Right hindlimb (tissue), 1 donor: Measurements from ENCODE around the gene SPATS2.
A peak's percentile ranks its signal among the peaks of the same experiment; 100 is the strongest.
"Not testable (repeated sequence)": the region's sequence is repeated elsewhere in the genome, so short reads cannot be mapped to it uniquely, and the experiment has no call there.

Source experiments
- DNase-seq: peaks from one replicate; pipeline ENCODE4 v3.0.0-alpha.2; 2018

The SPATS2 gene

GRCh38 chr12:49367381-49368239 lies at the start of gene SPATS2:
Gene SPATS2, plus strand, starts transcription at chr12:49367462. Its CDS starts 93,551 bp downstream, at chr12:49461013.
- DNase-seq: no peak

DNA sequence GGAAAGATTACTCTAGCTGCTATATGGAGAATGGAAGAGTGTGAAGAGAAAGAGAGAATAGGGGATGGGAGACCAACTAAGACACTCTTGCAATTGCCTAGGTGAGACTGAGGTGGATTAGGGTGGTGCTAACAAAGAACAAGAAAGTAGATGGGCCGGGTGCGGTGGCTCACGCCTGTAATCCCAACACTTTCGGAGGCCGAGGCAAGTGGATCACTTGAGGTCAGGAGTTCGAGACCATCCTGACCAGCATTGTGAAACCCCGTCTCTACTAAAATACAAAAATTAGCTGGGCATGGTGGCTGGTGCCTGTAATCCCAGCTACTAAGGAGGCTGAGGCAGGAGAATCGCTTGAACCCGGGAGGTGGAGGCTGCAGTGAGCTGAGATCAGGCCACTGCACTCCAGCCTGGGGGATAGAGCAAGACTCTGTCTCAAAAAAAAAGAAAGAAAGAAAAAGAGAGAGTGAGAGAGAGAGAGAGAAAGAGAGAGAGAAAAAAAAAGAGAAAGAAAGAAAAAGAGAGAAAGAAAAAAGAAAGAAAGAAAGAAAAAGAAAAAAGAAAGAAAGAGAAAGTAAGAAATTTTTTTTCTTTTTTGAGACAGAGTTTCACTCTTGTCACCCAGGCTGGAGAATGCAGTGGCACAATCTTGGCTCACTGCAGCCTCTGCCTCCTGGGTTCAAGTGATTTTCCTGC lies 46.7 kb upstream of the SPATS2 start:
- not testable (repeated sequence) for DNase-seq

- DNase-seq: no peak
Observed at GRCh38 chr12:49322367-49322707, 44.9 kb upstream of the SPATS2 start.

GRCh38 chr12:49322708-49323523 lies 44.3 kb upstream of the SPATS2 start, which contains the start of gene TROAP:
Gene TROAP, plus strand, starts transcription at chr12:49323255. Its CDS starts 354 bp downstream, at chr12:49323609.
- peak; percentile 99 for DNase-seq

DNA sequence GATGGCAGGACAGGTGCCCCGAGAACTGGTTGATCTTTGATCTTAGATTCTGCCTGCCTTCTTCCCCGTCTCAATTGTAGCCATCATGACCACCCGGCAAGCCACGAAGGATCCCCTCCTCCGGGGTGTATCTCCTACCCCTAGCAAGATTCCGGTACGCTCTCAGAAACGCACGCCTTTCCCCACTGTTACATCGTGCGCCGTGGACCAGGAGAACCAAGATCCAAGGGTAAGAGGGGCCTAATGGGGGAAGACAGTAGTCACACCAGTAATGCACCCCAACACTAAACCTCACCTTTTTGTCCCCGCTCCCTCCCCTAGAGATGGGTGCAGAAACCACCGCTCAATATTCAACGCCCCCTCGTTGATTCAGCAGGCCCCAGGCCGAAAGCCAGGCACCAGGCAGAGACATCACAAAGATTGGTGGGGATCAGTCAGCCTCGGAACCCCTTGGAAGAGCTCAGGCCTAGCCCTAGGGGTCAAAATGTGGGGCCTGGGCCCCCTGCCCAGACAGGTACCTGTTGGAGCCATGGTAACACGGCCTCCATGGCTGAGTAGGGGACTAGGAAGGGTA lies 43.7 kb upstream of the SPATS2 start:
- DNase-seq: no peak

GRCh38 chr12:49325606-49326005 lies 41.7 kb upstream of the SPATS2 start:
- DNase-seq: no peak

DNA sequence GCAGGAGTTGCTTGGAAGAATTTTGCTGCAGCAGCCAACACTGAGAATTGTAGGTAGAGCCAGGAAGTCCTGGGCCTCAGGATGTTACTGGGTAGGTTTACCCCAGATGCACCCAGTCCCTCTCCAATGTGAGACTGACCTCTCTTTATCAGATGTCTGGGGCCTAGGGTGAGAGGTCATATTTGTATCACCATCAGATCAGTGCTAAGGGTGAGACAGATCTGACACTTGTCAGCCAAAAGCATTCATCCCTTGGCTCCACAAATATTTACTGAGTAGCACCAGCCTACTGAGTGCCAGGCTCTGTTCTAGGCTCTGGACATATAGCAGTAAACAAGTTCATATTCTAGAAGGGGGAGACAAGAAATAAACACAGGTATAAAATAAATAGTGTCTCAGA lies 39.9 kb upstream of the SPATS2 start:
- no peak for DNase-seq

DNA sequence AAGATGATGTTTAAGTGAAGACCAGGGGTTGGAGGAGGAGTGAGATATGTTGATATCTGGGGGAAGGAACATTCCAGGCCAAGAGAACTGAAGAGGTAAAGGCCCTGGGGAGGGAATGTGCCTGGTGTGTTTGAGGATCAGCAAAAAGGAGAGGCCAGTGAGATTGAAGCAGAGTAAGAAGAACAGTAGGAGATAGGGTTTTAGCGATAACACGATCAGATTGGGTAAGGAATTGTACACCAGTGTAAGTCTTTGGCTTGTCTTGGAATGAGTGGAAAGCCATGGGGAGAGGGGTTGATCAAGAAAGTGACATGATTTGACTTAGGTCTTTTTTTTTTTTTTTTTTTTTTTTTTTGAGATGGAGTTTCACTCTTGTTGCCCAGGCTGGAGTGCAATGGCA lies 39.4 kb upstream of the SPATS2 start:
- DNase-seq: no peak

GRCh38 chr12:49328816-49329215 lies 38.4 kb upstream of the SPATS2 start:
- DNase-seq: no peak

GRCh38 chr12:49330032-49330619 lies 37.1 kb upstream of the SPATS2 start:
- DNase-seq: no peak

DNA sequence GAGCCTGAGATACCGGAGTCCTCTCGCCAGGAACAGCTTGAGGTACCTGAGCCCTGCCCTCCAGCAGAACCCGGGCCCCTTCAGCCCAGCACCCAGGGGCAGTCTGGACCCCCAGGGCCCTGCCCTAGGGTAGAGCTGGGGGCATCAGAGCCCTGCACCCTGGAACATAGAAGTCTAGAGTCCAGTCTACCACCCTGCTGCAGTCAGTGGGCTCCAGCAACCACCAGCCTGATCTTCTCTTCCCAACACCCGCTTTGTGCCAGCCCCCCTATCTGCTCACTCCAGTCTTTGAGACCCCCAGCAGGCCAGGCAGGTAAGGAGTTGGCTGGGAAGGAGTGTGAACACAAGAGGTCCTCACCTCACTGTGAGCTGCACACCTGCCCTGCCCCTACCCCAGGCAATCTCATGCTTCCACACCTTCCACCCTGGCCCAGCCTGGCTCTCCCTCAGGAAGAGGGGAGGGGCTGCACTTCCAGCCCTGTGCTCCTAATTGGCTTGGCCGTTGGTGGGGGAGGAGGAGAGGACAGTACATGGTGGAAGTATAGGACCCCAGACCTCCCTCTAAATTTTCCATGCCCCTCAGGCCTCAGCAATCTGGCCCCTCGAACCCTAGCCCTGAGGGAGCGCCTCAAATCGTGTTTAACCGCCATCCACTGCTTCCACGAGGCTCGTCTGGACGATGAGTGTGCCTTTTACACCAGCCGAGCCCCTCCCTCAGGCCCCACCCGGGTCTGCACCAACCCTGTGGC lies 36.5 kb upstream of the SPATS2 start:
- no peak for DNase-seq

GRCh38 chr12:49331380-49332222 lies 35.7 kb upstream of the SPATS2 start:
- peak; percentile 84 for DNase-seq

DNA sequence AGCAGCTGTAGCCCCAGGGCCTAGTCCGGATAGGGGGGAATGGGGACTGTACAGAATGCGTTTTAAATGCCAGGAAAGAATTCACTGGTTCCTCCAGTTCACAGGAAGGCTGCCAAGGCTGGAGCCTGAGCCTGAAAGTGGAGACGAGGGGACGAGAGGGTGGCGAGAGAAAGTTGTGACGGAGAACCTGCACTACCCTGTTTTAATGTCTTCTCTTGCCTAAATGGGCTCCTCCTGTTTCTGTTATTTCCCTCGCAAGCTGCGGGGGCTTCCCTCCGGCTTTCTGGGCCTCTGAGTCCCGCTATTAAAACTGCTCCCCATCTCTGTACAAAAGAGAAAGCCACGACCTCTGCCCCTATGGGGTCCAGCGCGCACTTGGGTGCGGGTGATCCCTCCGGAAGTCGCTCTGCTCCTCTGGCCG lies 34.8 kb upstream of the SPATS2 start:
- DNase-seq: peak; percentile 50

- DNase-seq: no peak
Observed at GRCh38 chr12:49332891-49333371, 34.3 kb upstream of the SPATS2 start.

GRCh38 chr12:49333778-49334177 lies 33.5 kb upstream of the SPATS2 start:
- DNase-seq: not testable (repeated sequence)

- DNase-seq: no peak
Observed at GRCh38 chr12:49334226-49334625, 33.0 kb upstream of the SPATS2 start.

DNA sequence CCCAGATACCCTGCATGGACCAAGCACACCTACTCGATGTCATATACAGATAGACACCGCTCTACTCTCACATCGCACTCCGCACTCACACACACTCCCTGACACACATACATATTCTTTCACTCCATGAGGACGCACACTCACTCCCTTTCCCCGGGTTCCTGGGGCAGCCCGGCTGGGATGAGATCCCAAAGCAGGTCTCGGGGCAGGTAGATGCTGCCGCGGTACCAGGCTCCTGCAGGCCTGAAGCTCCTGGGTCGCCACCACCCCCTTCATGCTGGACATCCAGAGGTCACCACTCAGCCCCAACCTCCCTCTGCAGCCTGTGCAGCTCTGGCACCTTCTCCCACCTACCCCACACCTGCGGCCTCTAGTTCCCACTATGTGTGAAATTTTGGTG lies 32.6 kb upstream of the SPATS2 start:
- no peak for DNase-seq

- no peak for DNase-seq
Observed at GRCh38 chr12:49335118-49335954, 31.9 kb upstream of the SPATS2 start.

DNA sequence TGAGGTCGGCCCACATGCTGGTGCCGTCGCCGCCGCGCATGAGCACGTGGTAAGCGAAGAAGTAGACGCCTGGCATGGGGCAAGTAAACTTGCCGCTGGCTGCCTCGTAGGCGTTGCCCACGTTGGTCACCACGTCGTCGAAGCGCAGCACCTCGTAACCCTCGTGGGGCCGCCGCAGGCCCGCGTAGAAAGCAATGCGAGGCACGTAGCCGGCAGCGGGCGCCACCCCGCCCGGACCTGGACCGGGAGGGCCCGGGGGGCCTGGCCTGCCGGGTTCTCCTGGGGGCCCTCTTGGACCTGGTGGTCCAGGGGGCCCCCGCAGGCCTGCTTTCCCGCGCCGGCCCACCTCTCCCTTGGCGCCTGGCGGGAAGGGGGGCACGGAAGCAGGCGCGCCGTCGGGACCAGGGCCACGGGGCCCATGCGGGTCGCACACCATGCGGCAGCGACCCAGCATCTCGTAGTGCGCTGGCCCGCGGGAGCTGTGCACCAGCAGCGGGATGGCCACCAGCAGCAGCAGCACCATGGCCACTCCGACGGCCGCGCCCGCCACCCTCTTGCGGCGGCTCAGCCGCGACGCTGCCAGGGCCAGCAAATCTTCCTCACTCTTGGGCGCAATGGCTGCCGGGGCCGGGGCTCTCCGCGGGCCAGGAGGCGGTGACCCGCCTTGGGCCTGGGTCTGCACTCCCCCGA lies 31.2 kb upstream of the SPATS2 start:
- no peak for DNase-seq
